Activated CD4-positive, alpha-beta T cell treated with anti-CD3 and anti-CD28 coated beads for 4 hours (primary cell): ENCODE results near the gene TDRD3.

Experiments used
- DNase-seq, 2 donors: peaks; one replicate each; pipeline ENCODE4 v3.0.0-alpha.2; 2020

Gene TDRD3

DNA sequence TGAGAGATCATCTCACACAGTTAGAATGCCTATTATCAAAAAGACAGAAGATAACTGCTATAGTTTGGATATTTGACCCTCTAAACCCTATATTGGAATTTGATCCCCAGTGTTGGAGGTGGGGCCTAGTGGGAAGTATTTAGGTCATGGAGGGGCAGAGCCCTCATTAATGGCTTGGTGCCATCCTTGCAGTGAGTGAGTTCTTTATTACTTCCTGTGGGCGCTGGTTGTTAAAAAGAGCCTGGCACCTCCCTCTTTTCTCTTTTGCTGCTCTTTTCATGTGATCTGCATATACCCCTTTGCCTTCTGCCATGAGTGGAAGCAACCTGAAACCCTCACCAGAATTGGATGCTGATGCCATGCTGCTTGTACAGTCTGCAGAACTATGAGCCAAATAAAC, 66.8 kb downstream of the TDRD3 start:
- DNase-seq = no peak

DNA sequence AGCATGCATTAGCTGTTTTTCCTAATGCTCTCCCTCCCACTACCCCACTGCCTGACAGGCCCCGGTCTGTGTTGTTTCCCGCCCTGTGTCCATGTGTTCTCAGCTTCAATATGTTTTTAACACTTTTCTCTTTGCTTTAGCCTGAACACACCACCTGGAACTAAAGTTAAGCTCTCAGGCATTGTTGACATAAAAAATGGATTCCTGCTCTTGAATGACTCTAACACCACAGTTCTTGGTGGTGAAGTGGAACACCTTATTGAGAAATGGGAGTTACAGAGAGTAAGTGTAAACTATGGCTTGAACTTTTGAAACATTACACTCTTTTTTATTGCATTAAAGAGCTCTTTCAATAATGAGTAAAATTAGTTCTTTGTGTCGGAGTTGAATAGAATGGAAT, 70.1 kb downstream of the TDRD3 start:
- DNase-seq = no peak

DNA sequence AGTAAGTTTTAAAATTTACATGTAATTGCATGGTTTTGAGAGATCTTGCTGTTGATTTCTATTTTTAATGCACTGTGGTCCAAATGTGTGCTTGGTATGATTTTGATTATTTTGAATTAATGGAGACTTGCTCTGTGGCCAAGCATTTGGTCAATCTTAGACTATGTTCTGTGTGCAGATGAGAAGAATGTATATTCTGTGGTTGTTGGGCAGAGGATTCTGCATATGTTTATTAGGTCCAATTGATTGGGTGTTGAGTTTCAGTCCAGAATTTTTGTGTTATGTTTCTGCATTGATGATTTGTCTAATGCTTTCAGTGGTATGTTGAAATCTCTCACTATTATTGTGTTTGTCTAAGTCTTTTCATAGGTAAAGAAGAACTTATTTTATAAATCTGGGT, 82.3 kb downstream of the TDRD3 start:
- no peak for DNase-seq

DNA sequence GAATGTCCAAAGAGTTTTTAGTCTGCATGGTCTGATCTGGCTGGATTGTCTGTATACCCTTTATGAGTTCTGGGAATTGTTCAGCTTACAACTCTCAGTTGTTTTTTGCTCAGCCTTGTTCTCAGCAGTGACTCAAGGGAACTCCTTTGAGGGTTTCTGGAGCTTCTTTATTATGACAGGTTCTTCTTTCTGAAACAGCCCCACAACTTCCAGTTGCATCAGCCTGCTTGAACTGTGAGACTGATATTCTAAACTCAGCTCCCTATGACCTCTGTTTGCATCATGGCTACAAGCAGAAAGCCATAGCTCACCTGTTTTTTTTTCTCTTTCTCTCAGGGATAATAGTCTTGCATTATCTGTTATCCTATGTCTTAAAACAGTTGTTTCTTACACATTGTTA, 85.0 kb downstream of the TDRD3 start:
- no peak for DNase-seq

DNA sequence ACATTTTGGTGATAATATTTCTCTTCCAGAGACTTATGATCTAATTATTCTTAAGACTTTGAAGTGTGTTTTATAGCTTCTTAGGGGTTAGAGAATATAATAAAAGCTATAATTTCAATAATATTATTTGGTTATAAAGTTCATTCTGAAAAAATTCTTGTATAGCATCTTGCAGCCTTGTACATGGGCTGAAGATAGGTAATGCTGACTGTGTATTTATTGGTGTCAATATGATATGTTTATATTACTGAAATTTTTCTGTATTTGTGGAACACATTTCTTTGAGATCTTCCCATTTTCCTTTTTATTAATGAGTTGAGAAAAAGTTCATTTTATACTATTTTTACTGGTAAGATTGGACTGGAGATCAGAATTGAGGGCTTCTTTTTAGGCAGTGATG, 87.8 kb downstream of the TDRD3 start:
- no peak for DNase-seq

DNA sequence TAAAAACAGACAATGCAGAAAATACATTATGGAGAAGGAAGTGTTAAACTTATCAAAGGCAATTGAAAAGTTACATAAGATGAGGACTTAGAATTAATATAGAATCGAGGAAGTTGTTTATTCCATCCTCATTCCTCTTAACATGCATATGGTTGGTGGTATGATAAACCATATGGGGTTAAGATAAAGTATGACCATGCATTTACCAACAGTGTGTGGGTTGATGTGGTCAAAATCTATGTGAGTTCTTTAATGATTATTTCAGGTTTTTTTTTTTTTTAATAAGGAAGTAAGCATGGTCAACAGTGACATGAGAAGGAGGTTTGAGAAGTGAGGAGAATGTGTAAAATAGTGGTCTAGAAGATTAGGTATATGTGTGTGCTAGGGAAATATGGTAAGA, 94.5 kb downstream of the TDRD3 start:
- DNase-seq = no peak

DNA sequence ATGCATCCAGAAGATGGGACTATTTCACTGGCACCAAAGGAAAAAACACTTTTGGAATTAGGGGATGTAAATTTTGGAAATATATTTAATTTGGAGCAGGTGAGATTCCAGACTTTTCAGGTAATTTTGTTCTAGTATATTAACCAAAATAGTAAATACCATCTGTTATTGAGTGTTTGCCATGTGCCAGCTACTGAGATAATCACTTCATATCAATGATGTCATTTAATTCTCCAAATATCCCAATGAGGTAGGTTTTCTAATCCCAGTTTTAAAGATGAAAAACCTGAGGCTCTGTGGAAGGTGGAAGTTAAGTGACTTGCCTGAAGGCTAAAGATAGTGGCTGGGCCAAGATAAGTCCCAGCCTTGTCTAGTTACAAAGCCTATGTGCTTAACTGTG, 95.2 kb downstream of the TDRD3 start:
- no peak for DNase-seq

DNA sequence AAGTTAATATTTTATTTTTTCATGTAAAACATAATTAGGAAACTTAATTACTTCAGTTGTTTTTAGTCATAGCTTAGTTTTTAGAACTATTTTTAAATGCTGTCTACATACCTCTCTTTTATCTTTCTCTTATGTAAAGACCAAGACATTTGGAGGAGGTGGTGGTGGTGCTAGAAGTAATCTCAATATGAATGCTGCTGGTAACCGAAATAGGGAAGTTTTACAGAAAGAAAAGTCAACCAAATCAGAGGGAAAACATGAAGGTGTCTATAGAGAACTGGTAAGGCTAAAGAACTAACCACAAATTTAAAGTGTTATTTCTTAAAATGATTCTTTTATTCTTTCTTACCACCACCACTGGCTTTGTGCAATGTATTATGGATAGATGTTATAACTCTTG, 97.3 kb downstream of the TDRD3 start:
- DNase-seq = no peak

DNA sequence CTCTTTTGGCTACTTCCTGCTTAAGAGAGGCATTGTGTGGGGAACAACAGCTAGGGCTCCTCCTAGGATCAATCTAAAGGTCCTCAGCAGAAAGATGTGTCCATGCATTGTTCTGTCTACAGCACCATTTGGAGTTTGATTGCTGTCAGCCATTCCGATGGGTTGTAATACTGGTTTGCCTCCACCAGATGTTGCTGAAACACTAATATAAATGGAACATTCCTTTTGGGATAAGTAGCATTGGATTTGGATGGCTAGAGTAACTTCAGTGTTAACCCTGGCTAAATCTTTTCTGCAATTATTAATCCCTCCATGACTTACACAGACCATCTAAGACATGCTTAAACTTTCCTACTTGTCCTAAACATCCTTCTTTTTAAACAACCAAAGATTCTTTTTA, 104.2 kb downstream of the TDRD3 start:
- DNase-seq = no peak

DNA sequence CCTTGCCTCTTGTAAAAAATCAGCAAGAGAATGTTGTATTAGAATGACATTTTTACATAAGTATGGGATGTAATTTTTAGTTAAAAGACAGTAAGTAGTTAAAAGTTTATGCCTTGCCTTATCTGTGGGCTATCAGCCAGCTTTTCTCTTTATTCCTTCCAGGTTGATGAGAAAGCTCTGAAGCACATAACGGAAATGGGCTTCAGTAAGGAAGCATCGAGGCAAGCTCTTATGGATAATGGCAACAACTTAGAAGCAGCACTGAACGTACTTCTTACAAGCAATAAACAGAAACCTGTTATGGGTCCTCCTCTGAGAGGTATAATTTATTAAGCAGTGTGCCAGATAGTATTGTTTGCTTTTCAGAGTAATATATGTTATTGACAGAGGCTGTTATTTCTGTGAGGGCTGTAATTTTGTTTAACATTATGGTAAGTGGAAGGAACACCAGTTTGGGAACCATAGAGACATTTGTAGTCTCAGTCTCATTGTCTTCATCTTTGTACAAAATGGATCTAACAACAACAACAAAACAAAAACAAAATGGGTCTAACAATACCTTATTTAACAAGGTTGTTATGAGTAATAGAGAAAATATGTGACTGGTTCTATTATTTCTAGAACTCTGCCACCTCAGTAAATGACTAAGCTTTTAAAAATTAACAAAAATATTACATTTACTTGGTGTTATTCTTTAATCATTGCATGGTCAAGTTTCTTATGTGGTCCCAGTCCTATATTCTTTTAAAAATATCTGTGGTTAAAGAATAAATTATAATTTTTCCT, 112.8 kb downstream of the TDRD3 start:
- DNase-seq = no peak

DNA sequence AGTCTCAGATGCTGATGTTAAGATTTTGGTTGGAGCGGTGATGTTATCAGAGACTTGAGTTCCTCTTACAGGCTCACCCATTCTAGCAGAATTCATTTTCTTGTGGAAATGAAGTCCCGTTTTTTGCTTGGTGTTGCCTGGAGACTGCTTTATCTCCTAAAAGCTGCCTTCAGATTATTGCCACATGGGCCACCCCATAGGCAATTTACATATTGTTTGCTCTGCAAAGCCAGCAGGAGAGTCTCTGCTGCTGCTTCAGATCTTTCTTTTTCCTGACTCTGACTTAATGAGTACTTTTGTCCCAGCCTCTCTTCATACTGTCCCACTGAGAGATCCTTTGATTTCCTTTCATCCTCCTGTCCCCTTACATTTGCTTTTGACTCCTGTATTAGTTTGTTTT, 114.6 kb downstream of the TDRD3 start:
- DNase-seq = no peak

DNA sequence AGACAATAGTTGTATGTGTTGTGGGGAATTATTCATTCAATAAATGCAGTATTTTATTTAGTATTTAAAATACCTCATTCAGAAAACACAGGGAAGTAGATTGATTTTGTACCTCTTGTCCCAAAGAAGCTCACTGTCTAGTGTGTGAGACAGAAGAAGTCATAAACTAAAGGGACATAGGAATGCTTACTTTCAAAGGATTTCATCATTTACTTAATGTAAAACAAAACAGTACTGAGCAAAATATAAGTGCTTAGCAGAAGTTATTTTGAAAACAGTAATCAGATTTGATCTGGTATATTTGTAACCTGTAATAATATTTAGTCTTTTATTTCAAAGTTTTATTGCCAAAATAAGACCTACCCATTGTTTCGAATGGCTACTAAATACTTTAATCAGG, 117.9 kb downstream of the TDRD3 start:
- DNase-seq = no peak

DNA sequence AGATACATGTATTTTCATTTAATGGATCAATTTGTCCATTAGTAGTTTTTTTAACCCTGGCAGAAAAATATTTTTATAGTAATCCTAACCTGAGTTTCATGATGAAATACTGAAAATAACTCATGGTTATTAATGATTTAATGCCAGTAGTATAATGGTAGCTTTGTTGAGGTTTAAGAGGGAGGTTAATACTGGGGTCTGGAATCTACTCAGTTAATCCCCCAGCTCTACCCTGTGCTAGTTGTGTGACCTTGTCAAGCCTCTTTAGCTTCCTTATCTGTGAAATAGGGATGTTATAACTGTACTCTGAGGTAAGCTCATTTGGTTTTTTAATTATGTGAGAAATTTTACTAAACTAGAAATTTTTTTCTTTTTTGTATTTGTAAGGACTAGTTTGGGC, 122.5 kb downstream of the TDRD3 start:
- no peak for DNase-seq

DNA sequence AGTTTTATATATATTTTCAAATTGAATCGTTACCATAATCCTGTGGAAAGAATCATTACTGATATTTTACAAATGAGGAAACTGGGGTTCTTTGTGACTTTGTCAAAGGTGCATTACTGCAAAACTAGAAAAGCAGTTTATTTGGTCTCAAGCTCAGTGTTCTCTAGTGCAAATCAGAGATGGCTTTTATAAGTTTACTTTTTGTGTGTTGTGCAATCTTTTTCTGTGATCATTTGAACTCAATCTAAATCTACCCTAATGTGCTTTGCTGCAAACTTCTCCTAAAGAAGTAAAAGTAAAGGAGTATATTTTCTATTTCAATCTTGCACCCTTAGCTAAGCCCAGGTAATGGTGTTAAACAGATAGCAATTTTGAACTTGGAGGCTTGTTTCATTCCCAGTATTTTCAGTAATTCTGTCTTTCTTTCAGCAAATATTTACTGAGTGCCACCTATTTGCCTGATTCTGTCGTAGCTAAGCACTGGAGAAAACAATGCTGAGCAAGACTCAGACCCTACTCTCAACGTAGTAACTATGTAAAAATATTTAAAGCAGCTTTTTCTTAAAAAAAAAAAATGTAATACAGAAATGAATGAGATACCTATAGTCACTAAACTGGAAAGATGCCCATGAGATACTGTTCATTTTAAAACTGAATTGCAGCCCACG, 124.0 kb downstream of the TDRD3 start:
- no peak for DNase-seq

DNA sequence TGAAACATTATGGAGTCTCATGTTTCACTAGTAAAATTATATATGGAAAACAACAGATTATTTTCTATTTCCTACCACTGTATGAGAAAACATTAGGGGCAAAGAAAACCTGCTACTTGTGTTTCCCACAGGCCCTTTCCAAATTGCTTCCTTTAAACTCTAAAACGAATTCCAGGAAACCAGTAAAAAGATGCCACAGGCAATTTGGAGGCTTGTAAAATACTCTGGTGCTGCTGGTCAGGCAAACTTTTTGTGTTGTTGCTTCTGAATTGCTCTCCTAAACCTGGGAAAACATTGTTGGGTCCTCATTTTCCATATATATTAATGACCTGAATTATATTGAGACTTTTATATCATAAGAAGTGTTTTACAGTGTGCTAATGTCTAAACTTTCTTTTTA, 141.5 kb downstream of the TDRD3 start:
- no peak for DNase-seq

DNA sequence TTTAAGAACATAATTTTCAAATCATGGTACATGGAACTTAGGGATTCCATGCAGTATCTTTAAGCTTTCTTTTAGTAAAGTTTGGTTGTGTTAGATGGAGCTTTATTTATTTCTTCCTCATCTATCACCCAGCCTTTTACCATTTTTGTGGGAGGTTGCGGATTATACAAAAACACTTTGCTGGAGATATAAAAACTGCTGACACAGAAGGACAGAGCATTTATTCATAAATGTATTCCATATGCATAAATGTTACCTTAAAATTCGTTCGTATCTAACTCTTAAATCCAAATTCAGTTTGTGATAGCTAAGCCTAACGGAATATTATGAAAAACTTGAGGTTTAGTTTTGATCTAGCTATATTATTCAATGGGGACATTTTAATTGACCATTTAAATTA, 143.3 kb downstream of the TDRD3 start:
- DNase-seq = no peak

DNA sequence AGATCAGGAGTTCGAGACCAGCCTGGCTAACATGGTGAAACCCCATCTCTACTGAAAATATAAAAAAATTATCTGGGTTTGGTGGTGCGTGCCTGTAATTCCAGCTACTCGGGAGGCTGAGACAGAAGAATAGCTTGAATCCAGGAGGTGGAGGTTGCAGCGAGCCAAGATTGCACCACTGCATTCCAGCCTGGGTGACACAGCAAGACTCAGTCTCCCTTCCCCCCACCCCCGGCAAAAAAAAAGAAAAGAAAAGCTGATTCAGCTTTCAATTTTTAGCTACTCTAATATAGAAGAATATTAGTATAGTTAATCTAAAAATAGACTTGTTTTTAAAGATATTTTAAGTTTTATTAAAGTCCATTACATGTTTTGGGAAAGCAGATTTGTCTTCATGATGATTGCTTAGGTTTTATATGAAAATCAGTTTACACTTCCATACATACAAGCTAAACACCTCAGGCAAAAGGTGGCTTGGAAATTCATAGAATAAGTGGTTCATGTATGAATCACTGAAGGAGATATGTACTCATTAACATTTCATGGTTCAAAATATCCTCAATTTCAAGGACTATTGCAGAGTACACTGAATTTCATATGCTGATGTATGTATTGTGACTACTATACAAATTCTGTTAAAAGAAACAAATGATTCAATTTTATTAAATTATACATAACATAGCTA, 165.2 kb downstream of the TDRD3 start:
- DNase-seq = no peak

DNA sequence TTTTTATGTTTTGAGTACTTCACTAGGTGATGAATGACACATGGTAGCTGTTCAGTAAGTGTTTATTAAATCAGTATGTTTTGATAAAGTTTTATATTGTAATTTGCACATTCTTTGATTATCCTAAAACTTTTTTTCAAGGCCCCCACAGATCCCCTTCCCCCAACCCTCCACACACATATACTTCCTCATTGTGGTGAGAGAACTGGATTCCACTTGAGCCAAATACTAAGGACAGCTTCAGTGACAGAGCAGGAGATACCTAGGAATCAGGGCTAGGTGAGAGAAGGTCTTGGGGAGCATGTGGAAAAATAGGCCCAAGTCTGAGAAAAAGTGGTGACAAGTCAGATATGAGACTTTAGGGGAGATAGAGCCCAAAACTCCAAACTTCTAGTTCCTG, 174.6 kb downstream of the TDRD3 start:
- DNase-seq = no peak

DNA sequence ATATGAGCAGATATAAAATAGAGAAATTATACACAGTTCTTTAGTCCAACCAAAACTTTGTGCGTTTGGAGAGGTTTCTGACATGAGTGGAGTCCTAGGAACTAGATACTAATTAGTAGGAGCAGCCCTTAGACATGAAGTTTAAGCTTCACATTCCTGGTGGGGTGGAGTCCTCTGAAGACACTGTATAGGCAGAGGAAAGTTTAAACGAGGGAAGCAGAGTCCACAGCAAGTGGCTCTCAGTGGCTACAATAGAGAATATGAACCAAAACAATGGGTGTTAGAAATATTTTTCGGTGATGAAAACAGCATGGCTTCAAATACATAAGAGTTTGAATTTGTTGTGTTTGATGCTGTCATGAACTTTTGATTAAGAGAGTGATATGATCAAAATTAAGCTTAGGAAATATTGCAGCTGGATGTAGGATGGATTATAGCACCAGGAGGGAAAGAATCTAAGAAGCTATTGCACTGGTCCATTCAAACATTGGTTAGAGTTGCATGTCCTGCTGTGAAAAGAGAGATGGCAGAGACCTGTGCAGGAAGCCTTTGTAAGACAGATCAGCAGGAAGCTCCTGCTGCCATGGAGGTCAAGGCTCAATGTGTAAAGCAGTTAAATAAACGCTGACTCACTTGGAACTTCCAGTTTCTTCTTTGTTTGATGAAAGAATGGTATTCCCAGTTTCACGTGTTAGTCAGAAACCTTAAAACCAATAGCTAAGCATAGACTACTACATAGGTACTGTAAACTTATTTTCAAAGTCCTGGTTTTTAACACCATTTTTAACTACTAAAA, 175.2 kb downstream of the TDRD3 start:
- DNase-seq = no peak

DNA sequence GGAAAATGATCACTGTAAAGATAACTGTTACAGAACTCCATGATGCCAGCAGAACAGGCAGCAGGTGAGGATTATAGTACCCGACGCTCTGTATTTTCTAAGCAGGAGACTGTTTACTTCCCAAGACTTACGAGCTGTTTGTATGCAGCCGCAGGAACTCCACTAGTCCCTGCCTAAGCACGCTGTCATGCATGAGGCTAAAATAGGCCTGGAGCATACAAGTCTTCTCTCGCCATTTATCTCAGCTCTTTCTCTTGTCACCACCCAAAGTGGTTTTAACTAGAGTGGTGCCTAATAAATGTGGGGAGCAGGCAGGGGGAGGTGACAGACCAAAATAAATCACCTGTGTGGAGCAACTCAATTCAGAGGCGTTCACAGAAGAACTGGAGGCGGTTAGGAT, 175.8 kb downstream of the TDRD3 start:
- DNase-seq = no peak

DNA sequence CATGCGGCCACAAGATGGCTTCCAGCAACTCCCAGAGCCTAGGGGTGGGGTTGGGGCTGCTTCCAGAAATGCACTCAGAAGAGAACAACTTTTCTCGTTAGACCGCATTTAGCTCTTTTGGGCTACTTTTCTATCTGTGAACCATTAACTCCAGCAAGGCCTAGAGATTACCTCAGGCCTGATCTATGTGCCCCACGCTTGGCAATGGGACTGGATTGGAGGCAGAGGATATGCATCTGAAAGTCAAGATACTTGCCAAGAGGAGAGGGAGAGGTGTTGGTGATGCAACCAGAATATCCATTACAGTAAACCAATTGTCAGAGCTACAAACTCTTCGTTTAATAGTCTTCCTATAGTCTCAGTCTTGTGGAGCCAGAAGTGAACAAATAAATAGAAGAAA, 177.7 kb downstream of the TDRD3 start:
- no peak for DNase-seq

DNA sequence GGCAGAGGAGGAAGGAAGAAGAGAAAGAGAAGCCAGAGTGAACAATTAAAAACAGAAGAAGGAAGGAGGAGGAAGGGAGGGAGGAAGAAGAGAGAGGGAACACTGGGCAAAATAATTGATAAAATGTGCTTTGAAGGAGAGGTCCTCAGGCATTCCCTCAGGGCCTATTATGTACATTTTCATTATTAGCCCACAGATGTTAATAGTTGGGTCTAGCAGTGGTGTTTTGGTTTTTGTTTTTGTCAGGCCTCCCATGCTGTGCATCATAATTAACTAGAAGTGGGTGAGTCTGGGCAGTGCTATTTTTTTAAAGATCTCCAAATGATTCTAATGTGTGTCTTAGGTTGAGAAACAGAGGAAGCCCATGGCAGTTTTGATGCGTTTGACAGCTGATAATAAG, 178.1 kb downstream of the TDRD3 start:
- DNase-seq = no peak

DNA sequence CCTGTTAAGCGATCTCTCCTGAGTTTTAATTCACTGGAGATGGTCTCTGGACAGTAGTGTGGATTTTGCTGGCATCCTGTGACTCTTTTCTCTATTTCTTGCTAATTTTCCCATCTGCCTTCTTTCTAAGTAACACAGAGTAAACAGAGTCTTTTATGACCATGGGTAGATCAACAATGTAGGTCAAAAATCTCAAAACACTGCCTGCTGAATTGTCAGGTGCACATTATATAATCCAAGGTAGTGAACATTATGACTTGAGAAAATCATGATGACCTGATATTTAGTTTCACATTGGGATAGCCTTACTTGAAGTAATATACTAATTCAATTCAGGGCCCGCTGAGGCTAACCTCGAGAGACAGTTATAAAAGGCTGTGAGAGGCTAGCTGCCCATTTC, 180.7 kb downstream of the TDRD3 start:
- no peak for DNase-seq
